HG03039 (cell line): Measurements from ENCODE around the gene CD160.
"Not testable (repeated sequence)": the region's sequence is repeated elsewhere in the genome, so short reads cannot be mapped to it uniquely, and the experiment has no call there.

Experiments used
- ATAC-seq: cut with Tn5 transposase; IDR thresholded peaks from one replicate; pipeline ENCODE4 v1.9.1; 2021; ENCODE audit warnings: mild to moderate bottlenecking, moderate library complexity; ENCODE audit not compliant: unreplicated experiment

Gene CD160

GRCh38 chr1:145708063-145708462 is 11.2 kb upstream of the CD160 start:
- ATAC-seq = no peak

- no peak for ATAC-seq
Measured at GRCh38 chr1:145710291-145711027, 8.8 kb upstream of the CD160 start.

- ATAC-seq = no peak
Measured at GRCh38 chr1:145711213-145711651, 8.1 kb upstream of the CD160 start.

- ATAC-seq = no peak
Measured at GRCh38 chr1:145714524-145715111, 4.7 kb upstream of the CD160 start.

- no peak for ATAC-seq
Measured at GRCh38 chr1:145716641-145717345, 2.5 kb upstream of the CD160 start.

- ATAC-seq = no peak
Measured at GRCh38 chr1:145717833-145718232, 1.5 kb upstream of the CD160 start.

- ATAC-seq = not testable (repeated sequence)
Measured at GRCh38 chr1:145718465-145718864, 834 bp upstream of the CD160 start.

- ATAC-seq = no peak
Measured at GRCh38 chr1:145720556-145720877, 1.2 kb downstream of the CD160 start.

- no peak for ATAC-seq
Measured at GRCh38 chr1:145720878-145721671, 1.8 kb downstream of the CD160 start.

- not testable (repeated sequence) for ATAC-seq
Measured at GRCh38 chr1:145726193-145726592, 6.9 kb downstream of the CD160 start.

GRCh38 chr1:145729196-145729595 is 9.9 kb downstream of the CD160 start:
- ATAC-seq = no peak

GRCh38 chr1:145729666-145730436 is 10.6 kb downstream of the CD160 start:
- ATAC-seq = no peak

- ATAC-seq = no peak
Measured at GRCh38 chr1:145730467-145730866, 11.2 kb downstream of the CD160 start.

- no peak for ATAC-seq
Measured at GRCh38 chr1:145730900-145731299, 11.6 kb downstream of the CD160 start.

- ATAC-seq = no peak
Measured at GRCh38 chr1:145736191-145736590, 16.9 kb downstream of the CD160 start.

- ATAC-seq = no peak
Measured at GRCh38 chr1:145740269-145740668, 21.0 kb downstream of the CD160 start.

GRCh38 chr1:145747398-145748247 is 28.3 kb downstream of the CD160 start:
- ATAC-seq = no peak

- ATAC-seq = no peak
Measured at GRCh38 chr1:145750426-145750825, 31.1 kb downstream of the CD160 start.

GRCh38 chr1:145751491-145752037 is 32.3 kb downstream of the CD160 start:
- no peak for ATAC-seq
